ENCODE data around the gene FAM181B.
"Not testable (repeated sequence)": the region's sequence is repeated elsewhere in the genome, so short reads cannot be mapped to it uniquely, and the experiment has no call there.

Gene FAM181B

GRCh38 chr11:82732348-82732733 lies 1.3 kb downstream of the FAM181B start:
- DNase-seq = no peak

GRCh38 chr11:82731691-82732277 lies 1.9 kb downstream of the FAM181B start:
- DNase-seq = no peak

DNA sequence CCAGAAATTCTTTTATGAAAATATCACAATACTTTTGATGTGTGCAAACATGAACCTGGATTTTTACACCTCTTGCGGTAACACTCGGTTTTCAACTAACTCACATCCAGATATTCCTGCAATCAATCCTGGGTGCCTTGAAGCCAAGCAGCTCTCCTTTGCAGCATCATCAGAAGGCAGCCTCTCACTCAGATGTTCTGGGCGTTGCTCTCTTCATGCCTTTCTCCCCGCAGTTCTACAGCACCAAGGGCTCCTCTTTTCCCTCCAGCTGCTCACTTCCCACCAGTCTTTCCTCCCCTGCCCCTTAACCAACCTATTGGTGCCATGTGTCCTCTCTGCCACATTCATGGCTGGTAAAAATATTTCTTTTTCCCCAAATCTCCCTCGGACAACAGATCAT lies 2.9 kb downstream of the FAM181B start:
- DNase-seq = no peak

DNA sequence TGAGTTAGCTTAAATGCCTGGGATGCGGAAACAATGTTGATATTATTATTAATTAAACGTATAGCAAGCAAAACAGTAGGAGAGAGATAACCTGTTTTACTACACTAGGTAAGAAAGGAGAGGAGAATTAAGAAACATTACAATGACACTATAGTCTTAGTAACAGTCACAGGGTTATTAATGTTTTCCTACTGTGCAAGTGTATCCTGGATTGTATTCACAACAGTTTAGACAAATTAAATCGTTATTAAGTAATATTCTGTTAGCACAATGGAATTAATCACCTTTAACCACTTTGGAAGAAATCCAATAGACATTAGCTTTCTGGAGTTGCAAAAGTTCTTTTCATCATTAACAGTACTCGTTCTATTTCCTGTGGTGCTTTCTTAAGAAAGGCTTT lies 3.4 kb downstream of the FAM181B start:
- DNase-seq = no peak

- DNase-seq = no peak
Measured at GRCh38 chr11:82724026-82724425, 9.6 kb downstream of the FAM181B start.

GRCh38 chr11:82722231-82722630 lies 11.4 kb downstream of the FAM181B start:
- DNase-seq = no peak

- no peak for DNase-seq
Measured at GRCh38 chr11:82720267-82721065, 13.2 kb downstream of the FAM181B start.

- DNase-seq = no peak
Measured at GRCh38 chr11:82719361-82720105, 14.1 kb downstream of the FAM181B start.

- DNase-seq = no peak
Measured at GRCh38 chr11:82718821-82719220, 14.8 kb downstream of the FAM181B start.

DNA sequence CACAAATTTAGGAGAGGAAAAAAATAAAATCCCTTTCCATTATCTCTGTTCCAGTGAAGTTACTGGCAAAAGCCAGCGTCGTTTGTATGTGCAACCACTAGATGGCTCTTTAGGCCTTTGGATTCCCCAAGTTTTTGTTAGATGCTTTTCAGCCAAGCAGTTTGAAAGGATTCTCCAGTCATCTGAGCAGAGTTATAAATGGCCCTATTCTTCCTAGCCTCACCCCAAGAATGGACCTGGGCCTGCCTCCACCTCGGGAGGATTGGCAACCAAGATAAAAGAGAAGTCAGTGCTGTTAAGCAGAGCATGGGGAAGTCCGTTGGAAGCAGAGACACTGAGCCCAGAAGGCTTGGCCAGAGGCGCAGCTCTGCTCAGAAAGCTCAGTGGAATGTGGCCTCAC lies 15.4 kb downstream of the FAM181B start:
- DNase-seq = peak; percentile 38

GRCh38 chr11:82714346-82715174 lies 19.1 kb downstream of the FAM181B start:
- no peak for DNase-seq

DNA sequence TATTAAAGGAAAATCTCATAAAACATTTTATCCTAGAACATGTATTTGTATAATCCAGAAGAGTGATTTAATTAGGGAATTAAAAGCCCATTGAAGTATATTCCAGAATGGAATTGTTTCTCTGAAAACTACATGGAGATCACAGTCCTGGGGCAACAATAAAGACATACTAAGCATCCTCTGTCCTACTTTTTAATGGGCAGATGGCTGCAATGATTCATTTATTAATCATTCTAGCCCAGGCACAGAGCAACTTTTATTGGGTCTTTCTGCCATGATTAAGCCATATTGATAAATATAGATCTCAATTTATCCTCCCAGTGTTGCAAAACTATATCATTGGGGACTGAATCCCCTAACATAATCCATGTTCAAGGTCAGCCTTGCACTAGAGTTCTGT lies 22.0 kb downstream of the FAM181B start:
- no peak for DNase-seq

DNA sequence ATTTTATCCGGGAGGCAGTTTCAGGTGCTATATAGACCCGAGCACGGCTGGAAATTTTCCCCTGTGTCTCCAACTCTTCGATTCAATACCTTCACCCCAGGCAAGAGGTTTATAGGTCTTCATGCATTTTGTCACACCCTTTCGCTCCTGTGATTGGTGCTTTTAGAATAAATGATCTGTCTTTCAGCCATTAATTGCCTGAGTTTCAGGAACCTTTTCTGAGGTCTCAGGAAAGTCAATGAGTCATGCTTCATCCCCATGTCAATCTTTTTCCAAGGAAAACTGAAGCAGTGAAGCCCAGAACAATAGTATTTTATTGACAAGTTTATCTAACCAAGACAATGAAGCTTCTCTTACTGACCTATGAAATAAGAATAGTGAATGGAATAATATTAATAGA lies 29.9 kb downstream of the FAM181B start:
- DNase-seq = no peak

DNA sequence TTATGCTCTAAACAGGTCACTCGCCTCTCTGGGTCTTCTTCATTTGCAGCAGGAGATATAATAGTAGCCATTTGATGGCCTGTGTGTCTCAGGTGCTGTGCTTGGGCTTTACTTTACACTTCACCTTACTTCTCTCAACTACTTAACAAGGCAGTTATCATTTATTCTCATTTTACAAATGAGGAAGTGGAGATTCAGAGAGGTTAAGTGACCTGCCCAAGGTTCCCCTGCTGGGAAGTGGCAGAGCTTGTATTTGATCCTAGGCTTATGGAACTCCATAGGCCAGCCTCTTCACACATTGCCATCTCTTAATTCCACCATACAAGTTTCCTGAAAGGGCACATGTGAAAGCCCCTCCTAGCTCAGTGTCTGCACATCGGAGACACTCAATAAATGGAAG lies 30.4 kb downstream of the FAM181B start:
- DNase-seq = no peak

- peak; percentile 15 for DNase-seq
Measured at GRCh38 chr11:82701847-82702520, 31.7 kb downstream of the FAM181B start.

GRCh38 chr11:82698576-82699352 lies 34.9 kb downstream of the FAM181B start:
- no peak for DNase-seq

- no peak for DNase-seq
Measured at GRCh38 chr11:82692981-82693380, 40.7 kb downstream of the FAM181B start.

GRCh38 chr11:82689347-82689746 lies 44.3 kb downstream of the FAM181B start:
- not testable (repeated sequence) for DNase-seq

DNA sequence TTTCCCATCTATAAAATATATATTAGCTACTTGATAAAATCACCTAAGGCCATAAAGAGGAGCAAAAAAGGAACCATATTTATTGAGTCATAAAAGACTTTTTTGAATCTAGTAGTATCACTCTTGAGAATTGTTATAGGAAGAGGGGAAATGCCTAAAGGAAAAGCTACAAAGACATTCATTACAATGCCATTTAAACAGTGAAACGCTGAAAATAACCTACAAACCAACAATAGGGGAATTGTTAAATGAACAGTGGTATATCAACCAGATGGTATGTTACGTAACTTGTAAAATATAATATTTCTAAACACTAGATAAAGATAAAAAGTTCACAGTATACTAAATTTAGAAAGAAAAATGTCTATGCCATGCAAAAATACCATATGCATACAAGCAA lies 47.5 kb downstream of the FAM181B start:
- no peak for DNase-seq

DNA sequence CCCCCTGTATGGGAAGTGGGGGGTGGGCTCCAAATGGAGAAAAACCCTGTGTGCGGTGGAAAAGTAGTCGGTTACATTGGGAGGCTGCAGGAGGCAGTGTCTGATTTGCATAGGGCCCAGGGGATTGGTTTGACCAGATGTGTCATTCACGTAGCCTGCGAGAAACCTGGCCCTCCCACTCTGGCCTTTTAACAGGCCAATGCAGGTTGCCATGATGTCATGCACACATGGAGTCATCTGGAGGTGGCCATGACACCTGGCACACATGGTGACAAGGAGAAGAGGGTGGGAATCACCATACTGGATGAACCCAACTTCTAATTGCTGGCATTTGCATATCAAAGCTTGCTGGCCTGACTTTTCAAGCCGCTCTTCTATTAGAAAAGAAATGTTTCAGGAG lies 50.6 kb downstream of the FAM181B start:
- no peak for DNase-seq

DNA sequence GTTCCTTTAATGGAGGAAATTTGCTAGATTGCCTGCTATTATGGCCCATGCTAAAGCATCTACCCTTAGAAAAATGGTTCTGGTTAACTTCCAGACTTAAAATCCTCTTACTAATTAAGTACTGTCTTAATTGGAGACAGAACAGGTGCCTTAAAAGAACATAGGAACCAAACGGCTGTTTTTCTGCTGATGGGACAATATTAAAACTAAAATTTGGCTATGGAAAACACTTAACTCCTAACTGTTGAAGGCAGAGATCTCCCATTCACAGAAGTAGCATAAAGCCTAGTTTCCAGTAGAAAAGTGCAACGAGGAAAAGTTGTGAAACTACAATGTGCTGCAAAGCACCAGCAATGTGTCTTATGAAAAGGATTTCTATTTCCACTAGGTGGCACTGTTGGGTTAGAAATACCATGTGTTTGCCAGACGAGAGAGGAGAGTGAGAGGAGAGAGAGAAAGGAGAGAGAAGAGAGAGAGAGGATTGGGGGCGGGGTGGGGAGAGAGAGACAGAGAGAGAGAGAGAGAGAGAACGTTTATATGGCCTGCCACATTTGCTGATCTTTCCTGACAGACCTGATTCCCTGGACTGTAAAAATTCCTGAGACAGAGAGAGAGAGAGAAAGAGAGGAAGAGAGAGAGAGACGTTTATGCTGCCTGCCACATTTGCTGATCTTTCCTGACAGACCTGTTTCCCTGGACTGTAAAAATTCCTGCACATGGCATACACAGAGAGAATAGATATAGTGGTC lies 51.5 kb downstream of the FAM181B start:
- peak; percentile 57 for DNase-seq

Measured in CD4-positive, alpha-beta T cell treated with Interleukin-17A for 1 hour (primary cell).